ENCODE results near the gene EFTUD2.

The EFTUD2 gene

GRCh38 chr17:44925731-44926697, 26.8 kb upstream of the EFTUD2 start:
- no peak for DNase-seq

- no peak for DNase-seq
Measured at GRCh38 chr17:44924107-44924544, 24.9 kb upstream of the EFTUD2 start.

- no peak for DNase-seq
Measured at GRCh38 chr17:44922746-44923470, 23.7 kb upstream of the EFTUD2 start.

- DNase-seq, result no peak
Measured at GRCh38 chr17:44922136-44922535, 22.9 kb upstream of the EFTUD2 start.

GRCh38 chr17:44921122-44921882, 22.1 kb upstream of the EFTUD2 start:
- no peak for DNase-seq

GRCh38 chr17:44920565-44920940, 21.3 kb upstream of the EFTUD2 start:
- peak; percentile 28 for DNase-seq

- peak; percentile 84 for DNase-seq
Measured at GRCh38 chr17:44919885-44920564, 20.8 kb upstream of the EFTUD2 start.

GRCh38 chr17:44919411-44919810, 20.2 kb upstream of the EFTUD2 start:
- no peak for DNase-seq

- DNase-seq, result no peak
Measured at GRCh38 chr17:44918006-44918405, 18.8 kb upstream of the EFTUD2 start.

- no peak for DNase-seq
Measured at GRCh38 chr17:44917456-44917855, 18.2 kb upstream of the EFTUD2 start.

- no peak for DNase-seq
Measured at GRCh38 chr17:44916781-44917241, 17.6 kb upstream of the EFTUD2 start.

- no peak for DNase-seq
Measured at GRCh38 chr17:44915862-44916780, 16.9 kb upstream of the EFTUD2 start.

GRCh38 chr17:44915321-44915726, 16.1 kb upstream of the EFTUD2 start, which contains the start of gene GFAP:
TSS of gene GFAP (minus strand) at chr17:44915500. CDS start at chr17:44915486, 14 bp downstream.
- DNase-seq, result no peak

GRCh38 chr17:44914698-44915271, 15.5 kb upstream of the EFTUD2 start:
- no peak for DNase-seq

GRCh38 chr17:44914148-44914547, 14.9 kb upstream of the EFTUD2 start:
- no peak for DNase-seq

- DNase-seq, result no peak
Measured at GRCh38 chr17:44913676-44914075, 14.4 kb upstream of the EFTUD2 start.

GRCh38 chr17:44912763-44913544, 13.7 kb upstream of the EFTUD2 start:
- DNase-seq, result no peak

GRCh38 chr17:44911133-44912001, 12.1 kb upstream of the EFTUD2 start:
- peak; percentile 57 for DNase-seq
